Naive thymus-derived CD4-positive, alpha-beta T cell (primary cell): ENCODE data around the gene ZNF688. TPM values are rescaled to one million over a fixed set of nuclear protein-coding genes. Genes with fewer than 3 reads are reported as not detected.

Experiments used
- ATAC-seq: fragments of 150-1000 bp; cut with Tn5 transposase; 2 replicates; pipeline ENCODE4 v1.10.0; 2021; ENCODE audit warnings: mild to moderate bottlenecking, moderate library complexity
- CTCF ChIA-PET: fragments of 350-600 bp; sonication (Branson Sonifier 250); formaldehyde crosslinking; loops from one replicate; lab custom pipeline; 2021; ENCODE audit warnings: antibody characterized with exemption; lab: Charles Lee
- POLR2A ChIA-PET: fragments of 350-600 bp; sonication (Branson Sonifier 250); formaldehyde crosslinking; loops from one replicate; lab custom pipeline; 2021; ENCODE audit warnings: antibody characterized with exemption, inconsistent platforms; lab: Charles Lee
- DNase-seq, 9 donors: peaks; one replicate each; pipeline versions ENCODE4 v3.0.0 to v3.0.0-alpha.2; 2020 to 2022; ENCODE audit warnings: mixed read lengths in 1 of 9
- H3K27ac ChIP-seq: one replicate; pipeline ENCODE4 v1.7.0; 2013; ENCODE audit warnings: mild to moderate bottlenecking, low read depth, low read length, moderate library complexity
- H3K27me3 ChIP-seq, 2 donors: one replicate each; pipeline ENCODE4 v1.7.0; 2013; ENCODE audit warnings: low read length in 2 of 2, mild to moderate bottlenecking in 2 of 2, moderate library complexity in 2 of 2; ENCODE audit not compliant: control insufficient read depth in 2 of 2, insufficient read depth in 2 of 2
- H3K36me3 ChIP-seq, 3 experiments: 1 replicate in 2 of 3; 2 replicates in 1 of 3; pipeline ENCODE4 v1.7.0; 2013; ENCODE audit warnings: low read length in 3 of 3, mild to moderate bottlenecking in 3 of 3, moderate library complexity in 1 of 3; ENCODE audit not compliant: insufficient read depth in 3 of 3, control insufficient read depth in 2 of 3
- H3K4me1 ChIP-seq, 2 donors: one replicate each; pipeline ENCODE4 v1.7.0; 2013; ENCODE audit warnings: low read length in 2 of 2, mild to moderate bottlenecking in 2 of 2, moderate library complexity in 1 of 2; ENCODE audit not compliant: control insufficient read depth in 2 of 2, insufficient read depth in 2 of 2
- H3K4me3 ChIP-seq: 2 replicates; pipeline ENCODE4 v1.7.0; 2013; ENCODE audit warnings: mild to moderate bottlenecking, low read length
- H3K9me3 ChIP-seq, 3 experiments: 1 replicate in 2 of 3; 2 replicates in 1 of 3; pipeline ENCODE4 v1.7.0; 2013; ENCODE audit warnings: low read length in 3 of 3; ENCODE audit not compliant: control insufficient read depth in 2 of 3
- H3K27ac Mint-ChIP-seq, 9 donors: one replicate each; pipeline ENCODE4 v1.8.0; 2020 to 2022; ENCODE audit warnings: mixed read lengths in 9 of 9, mild to moderate bottlenecking in 8 of 9, moderate library complexity in 5 of 9, inconsistent platforms in 2 of 9
- H3K27me3 Mint-ChIP-seq, 5 donors: one replicate each; pipeline ENCODE4 v1.8.0; 2021 to 2022; ENCODE audit warnings: mixed read lengths in 5 of 5, mild to moderate bottlenecking in 1 of 5
- H3K36me3 Mint-ChIP-seq, 5 donors: one replicate each; pipeline ENCODE4 v1.8.0; 2020 to 2022; ENCODE audit warnings: mixed read lengths in 5 of 5, mild to moderate bottlenecking in 3 of 5, inconsistent platforms in 1 of 5
- H3K4me1 Mint-ChIP-seq, 7 donors: one replicate each; pipeline ENCODE4 v1.8.0; 2020 to 2022; ENCODE audit warnings: mixed read lengths in 7 of 7, mild to moderate bottlenecking in 3 of 7, inconsistent platforms in 1 of 7
- H3K4me3 Mint-ChIP-seq, 10 donors: one replicate each; pipeline ENCODE4 v1.8.0; 2020 to 2022; ENCODE audit warnings: mild to moderate bottlenecking in 10 of 10, mixed read lengths in 10 of 10, moderate library complexity in 6 of 10, inconsistent platforms in 2 of 10
- H3K9me3 Mint-ChIP-seq, 11 donors: one replicate each; pipeline ENCODE4 v1.8.0; 2020 to 2022; ENCODE audit warnings: mixed read lengths in 11 of 11, mild to moderate bottlenecking in 4 of 11, inconsistent platforms in 1 of 11, moderate library complexity in 1 of 11
- intact Hi-C, 2 donors: fragments of 100-400 bp; cut with micrococcal nuclease; formaldehyde crosslinking; loops; one replicate each; pipeline ENCODE4 v1.15.1; 2023
- polyA plus RNA-seq, 2 donors: library from polyadenylated mRNA; unstranded; fragments of 300-500 nt; fragmentation: Illumina TruSeq; gene quantifications; one replicate each; pipeline ENCODE4 v1.2.3, GENCODE V29; 2021
- total RNA-seq, 6 experiments: library from RNA in 5 of 6; stranded (reverse) in 5 of 6; gene quantifications; 1 replicate in 5 of 6; 2 replicates in 1 of 6; pipeline ENCODE4 v1.2.3 and lab custom pipeline; 2021 to 2026

Gene ZNF688
- total and polyA plus RNA-seq, 7 experiments from 2014 or later = 8.8 to 33.2 (median 21.5) TPM

- H3K27ac Mint-ChIP-seq = peak within 1 kb of the TSS; percentile 94 to 99 (median 97)
- peak within 1 kb of the TSS; percentile 94 for H3K27ac ChIP-seq
- no peaks in the 10 kb centered on the region for H3K9me3 ChIP-seq
- no peaks in the 10 kb centered on the region for H3K9me3 Mint-ChIP-seq
- H3K4me1 ChIP-seq = peaks cover 8 to 11% of the 10 kb centered on the region in 2 donors
- DNase-seq (peak; percentile 90 to 98 (median 93)), ATAC-seq (peak; percentile 96)
- intact Hi-C loops = loop anchor here (1.0 kb wide), 10 partner anchors 18 to 180 kb away; partner anchors contain the start of genes FBRS (in 2 of the 2), PRR14 (in 2 of the 2), ZNF785 (in 2 of the 2) and DCTPP1 (in 1 of the 2)
- no peaks in the 10 kb centered on the region for H3K27me3 Mint-ChIP-seq
- H3K4me1 Mint-ChIP-seq = peaks cover 5 to 26% (median 22%) of the 10 kb centered on the region in 7 donors
- peak within 1 kb of the TSS; percentile 98 for H3K4me3 ChIP-seq
- H3K4me3 Mint-ChIP-seq = peak within 1 kb of the TSS; percentile 89 to 97 (median 94)
- ChIA-PET POLR2A (interaction anchor here (0.5 to 3.3 kb wide), 23 partner anchors 12 to 427 kb away, joined by 3 to 21 read pairs (median 4); partner anchors contain the start of genes CORO1A, FBRS, PRR14 and SEPTIN1), CTCF (interaction anchor here (0.6 to 1.4 kb wide), 5 partner anchors 19 to 1787 kb away, joined by 3 read pairs; partner anchors contain the start of genes ATXN2L and DCTPP1)
- H3K27me3 ChIP-seq = no peaks in the 10 kb centered on the region
- H3K36me3 ChIP-seq = peaks cover 0 to 31% (median 0%) of the 10 kb centered on the region in 3 experiments
- H3K36me3 Mint-ChIP-seq = peaks cover 0 to 12% (median 5%) of the 10 kb centered on the region in 5 donors
Measured at GRCh38 chr16:30609926-30610839, 38.7 kb upstream of the ZNF688 start, which contains the start of gene ZNF689. Gene ZNF689 (minus strand): TSS chr16:30610389. CDS start chr16:30610041, 348 bp downstream.

- intact Hi-C loops = no loop called here
- peak overlapping the region; percentile 89 to 97 (median 94) for H3K4me3 Mint-ChIP-seq
Measured at GRCh38 chr16:30609002-30609925, 37.8 kb upstream of the ZNF688 start.

GRCh38 chr16:30606004-30606403 lies 34.5 kb upstream of the ZNF688 start:
- H3K27me3 Mint-ChIP-seq = no peaks in the 10 kb centered on the region
- ChIA-PET POLR2A (interaction anchor here (0.6 to 1.0 kb wide), 2 partner anchors 8 to 95 kb away, joined by 3 to 8 read pairs; no protein-coding TSS in a partner anchor), CTCF (interaction anchor here (1.2 to 1.6 kb wide), 3 partner anchors 34 to 176 kb away, joined by 3 to 4 read pairs (median 3); partner anchors contain the start of genes DCTPP1 and ZNF688)
- Histone ChIP-seq H3K36me3 (peaks cover 0 to 59% (median 7%) of the 10 kb centered on the region in 3 experiments), H3K4me3 (no peak overlapping the region), H3K27ac (no peak overlapping the region), H3K4me1 (peaks cover 8 to 11% of the 10 kb centered on the region in 2 donors), H3K9me3 (no peaks in the 10 kb centered on the region), H3K27me3 (no peaks in the 10 kb centered on the region)
- no peak overlapping the region for H3K4me3 Mint-ChIP-seq
- peaks cover 4 to 28% (median 11%) of the 10 kb centered on the region in 5 donors for H3K36me3 Mint-ChIP-seq
- peaks cover 5 to 26% (median 23%) of the 10 kb centered on the region in 7 donors for H3K4me1 Mint-ChIP-seq
- no peak for DNase-seq
- ATAC-seq = no peak
- no peak overlapping the region for H3K27ac Mint-ChIP-seq
- intact Hi-C loops = no loop called here
- H3K9me3 Mint-ChIP-seq = no peaks in the 10 kb centered on the region

More at GRCh38 chr16:30609002-30609925, 37.8 kb upstream of the ZNF688 start:
- Mint-ChIP-seq H3K4me1 (peaks cover 5 to 26% (median 22%) of the 10 kb centered on the region in 7 donors), H3K9me3 (no peaks in the 10 kb centered on the region), H3K27ac (peak overlapping the region; percentile 84 to 99 (median 97)), H3K27me3 (no peaks in the 10 kb centered on the region), H3K36me3 (peaks cover 0 to 21% (median 11%) of the 10 kb centered on the region in 5 donors)
- ChIA-PET CTCF (interaction anchor here (0.8 to 1.4 kb wide), 5 partner anchors 10 to 180 kb away, joined by 3 to 4 read pairs (median 3); partner anchors contain the start of gene DCTPP1), POLR2A (interaction anchor here (0.6 to 3.3 kb wide), 20 partner anchors 9 to 202 kb away, joined by 3 to 21 read pairs (median 4); partner anchors contain the start of genes FBRS, PRR14, ZNF688 and ZNF747)
- Histone ChIP-seq H3K4me1 (peaks cover 8 to 11% of the 10 kb centered on the region in 2 donors), H3K4me3 (peak overlapping the region; percentile 98), H3K36me3 (peaks cover 0 to 40% (median 0%) of the 10 kb centered on the region in 3 experiments), H3K27ac (peak overlapping the region; percentile 94), H3K27me3 (no peaks in the 10 kb centered on the region), H3K9me3 (no peaks in the 10 kb centered on the region)
- ATAC-seq = peak; percentile 48
- DNase-seq = peak in 2 of 9 donors; percentile 29 to 60

GRCh38 chr16:30605158-30605557 lies 33.6 kb upstream of the ZNF688 start:
- Mint-ChIP-seq H3K36me3 (peaks cover 4 to 28% (median 11%) of the 10 kb centered on the region in 5 donors), H3K27me3 (no peaks in the 10 kb centered on the region), H3K9me3 (no peaks in the 10 kb centered on the region), H3K4me3 (peak overlapping the region in 1 of 10 donors; percentile 45), H3K4me1 (peaks cover 5 to 21% (median 16%) of the 10 kb centered on the region in 7 donors), H3K27ac (no peak overlapping the region)
- no peak overlapping the region for H3K27ac ChIP-seq
- H3K9me3 ChIP-seq = no peaks in the 10 kb centered on the region
- DNase-seq (no peak), ATAC-seq (no peak)
- no peaks in the 10 kb centered on the region for H3K27me3 ChIP-seq
- intact Hi-C loops = no loop called here
- H3K4me1 ChIP-seq = peaks cover 8 to 11% of the 10 kb centered on the region in 2 donors
- peaks cover 0 to 59% (median 7%) of the 10 kb centered on the region in 3 experiments for H3K36me3 ChIP-seq
- H3K4me3 ChIP-seq = no peak overlapping the region
- POLR2A ChIA-PET = interaction anchor here (0.6 to 0.7 kb wide), 2 partner anchors 15 to 95 kb away, joined by 3 read pairs; no protein-coding TSS in a partner anchor
- CTCF ChIA-PET = interaction anchor here (1.2 kb wide), 1 partner anchor 175 kb away, joined by 3 read pairs; the partner anchor contains the start of gene DCTPP1

- intact Hi-C loops = no loop called here
- DNase-seq (no peak), ATAC-seq (no peak)
- Histone ChIP-seq H3K4me3 (no peak overlapping the region), H3K4me1 (peaks cover 8 to 9% of the 10 kb centered on the region in 2 donors), H3K27me3 (no peaks in the 10 kb centered on the region), H3K36me3 (peaks cover 0 to 54% (median 7%) of the 10 kb centered on the region in 3 experiments), H3K9me3 (no peaks in the 10 kb centered on the region), H3K27ac (no peak overlapping the region)
- Mint-ChIP-seq H3K36me3 (peaks cover 4 to 28% (median 11%) of the 10 kb centered on the region in 5 donors), H3K9me3 (no peaks in the 10 kb centered on the region), H3K27ac (no peak overlapping the region), H3K4me1 (peaks cover 5 to 19% (median 16%) of the 10 kb centered on the region in 7 donors), H3K4me3 (no peak overlapping the region), H3K27me3 (no peaks in the 10 kb centered on the region)
- ChIA-PET CTCF (interaction anchor here (1.2 kb wide), 1 partner anchor 146 kb away, joined by 3 read pairs; no protein-coding TSS in a partner anchor), POLR2A (interaction anchor here (0.7 to 0.8 kb wide), 2 partner anchors 16 to 43 kb away, joined by 3 to 4 read pairs; no protein-coding TSS in a partner anchor)
Measured at GRCh38 chr16:30604316-30604947, 32.9 kb upstream of the ZNF688 start.
